CD4-positive, alpha-beta T cell treated with Interleukin-12 subunit alpha and Interleukin-12 subunit beta, for 1 hour (primary cell): ENCODE measurements around the gene MAX.
"Not testable (repeated sequence)": the region's sequence is repeated elsewhere in the genome, so short reads cannot be mapped to it uniquely, and the experiment has no call there.

Experiments
- DNase-seq: peaks from one replicate; pipeline ENCODE4 v3.0.0-alpha.2; 2020

MAX gene

GRCh38 chr14:65032319-65032718 lies 70.0 kb downstream of the MAX start:
- no peak for DNase-seq

- not testable (repeated sequence) for DNase-seq
These were observed 71.0 kb downstream of the MAX start for GRCh38 chr14:65031321-65031720.

- no peak for DNase-seq
These were observed 73.4 kb downstream of the MAX start for GRCh38 chr14:65028937-65029336.

GRCh38 chr14:65027127-65027799 lies 75.1 kb downstream of the MAX start:
- DNase-seq: no peak

GRCh38 chr14:65026526-65026925 lies 75.8 kb downstream of the MAX start:
- no peak for DNase-seq

GRCh38 chr14:65025818-65026217 lies 76.5 kb downstream of the MAX start:
- DNase-seq: no peak
